ENCODE results near the gene NEU2. TPM values are rescaled to one million over a fixed set of nuclear protein-coding genes. Genes with fewer than 3 reads are reported as not detected.

The NEU2 gene
- total RNA-seq, 4 donors from 2014 or later: not detected

DNA sequence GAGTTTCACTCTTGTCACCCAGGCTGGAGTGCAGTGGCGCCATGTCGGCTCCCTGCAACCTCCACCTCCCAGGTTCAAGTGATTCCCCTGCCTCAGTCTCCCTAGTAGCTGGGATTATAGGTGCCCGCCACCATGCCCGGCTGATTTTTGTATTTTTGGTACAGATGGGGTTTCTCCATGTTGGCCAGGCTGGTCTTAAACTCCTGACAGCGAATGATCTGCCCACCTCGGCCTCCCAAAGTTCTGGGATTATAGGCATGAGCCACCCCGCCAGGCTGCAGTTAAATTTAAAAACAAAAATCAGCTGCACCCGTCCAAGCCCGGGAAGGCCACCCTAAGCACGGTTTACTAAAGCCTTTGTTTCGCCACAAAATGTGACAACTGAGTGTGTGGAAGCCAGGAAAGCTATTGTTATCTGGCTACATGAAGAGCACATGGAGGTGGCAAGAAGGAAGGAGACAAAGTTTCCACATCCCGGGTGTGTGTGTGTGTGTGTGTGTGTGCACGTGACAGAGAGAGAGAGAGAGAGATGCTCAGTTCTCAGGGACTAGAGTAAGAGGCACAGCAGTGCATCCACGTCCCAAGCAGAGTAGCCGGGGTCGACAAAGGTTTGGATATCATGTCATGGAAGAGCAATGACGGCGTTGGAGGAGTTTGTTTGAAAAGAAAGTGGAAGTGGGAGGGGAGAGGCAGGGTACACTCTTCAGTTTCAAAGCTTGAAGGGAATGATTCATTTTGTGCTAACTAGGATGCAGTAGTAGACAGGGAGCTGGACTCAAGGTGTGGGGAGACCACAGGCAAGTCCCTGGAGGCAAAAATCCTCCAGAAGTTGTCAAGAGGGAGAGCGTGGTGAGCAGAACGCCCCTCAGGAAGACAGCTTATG lies 47.7 kb downstream of the NEU2 start:
- ATAC-seq (ENCODE audit: low FRiP score): no peak
- TF ChIP-seq, protein P1, sequence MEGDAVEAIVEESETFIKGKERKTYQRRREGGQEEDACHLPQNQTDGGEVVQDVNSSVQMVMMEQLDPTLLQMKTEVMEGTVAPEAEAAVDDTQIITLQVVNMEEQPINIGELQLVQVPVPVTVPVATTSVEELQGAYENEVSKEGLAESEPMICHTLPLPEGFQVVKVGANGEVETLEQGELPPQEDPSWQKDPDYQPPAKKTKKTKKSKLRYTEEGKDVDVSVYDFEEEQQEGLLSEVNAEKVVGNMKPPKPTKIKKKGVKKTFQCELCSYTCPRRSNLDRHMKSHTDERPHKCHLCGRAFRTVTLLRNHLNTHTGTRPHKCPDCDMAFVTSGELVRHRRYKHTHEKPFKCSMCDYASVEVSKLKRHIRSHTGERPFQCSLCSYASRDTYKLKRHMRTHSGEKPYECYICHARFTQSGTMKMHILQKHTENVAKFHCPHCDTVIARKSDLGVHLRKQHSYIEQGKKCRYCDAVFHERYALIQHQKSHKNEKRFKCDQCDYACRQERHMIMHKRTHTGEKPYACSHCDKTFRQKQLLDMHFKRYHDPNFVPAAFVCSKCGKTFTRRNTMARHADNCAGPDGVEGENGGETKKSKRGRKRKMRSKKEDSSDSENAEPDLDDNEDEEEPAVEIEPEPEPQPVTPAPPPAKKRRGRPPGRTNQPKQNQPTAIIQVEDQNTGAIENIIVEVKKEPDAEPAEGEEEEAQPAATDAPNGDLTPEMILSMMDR (IDR thresholded peaks at IDR 0.05): no peak
- no peak for DNase-seq (ENCODE audit: low spot score)

DNA sequence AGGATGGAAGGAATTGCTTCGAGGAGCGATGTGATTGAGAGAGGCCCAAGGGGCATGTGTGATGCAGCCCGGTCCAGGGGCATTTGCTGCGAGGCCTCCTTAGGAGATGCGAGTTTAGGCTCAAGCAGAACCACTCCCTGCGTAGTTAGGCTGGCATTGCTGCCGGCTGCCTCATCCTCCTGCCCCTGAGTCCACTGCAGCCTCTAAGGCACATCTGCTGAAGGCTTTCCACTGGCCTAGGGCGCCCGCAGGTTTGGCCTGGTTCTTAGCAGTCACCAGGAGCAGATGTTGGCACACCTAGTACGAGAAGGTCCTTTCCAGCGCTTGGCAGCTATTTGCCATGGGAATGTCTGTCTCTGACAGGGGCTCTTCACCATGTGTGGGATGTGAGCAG lies 48.4 kb downstream of the NEU2 start:
- no peak for ATAC-seq (ENCODE audit: low FRiP score)
- no peak for DNase-seq (ENCODE audit: low spot score)
- TF ChIP-seq, protein P1 (IDR thresholded peaks at IDR 0.05): no peak

DNA sequence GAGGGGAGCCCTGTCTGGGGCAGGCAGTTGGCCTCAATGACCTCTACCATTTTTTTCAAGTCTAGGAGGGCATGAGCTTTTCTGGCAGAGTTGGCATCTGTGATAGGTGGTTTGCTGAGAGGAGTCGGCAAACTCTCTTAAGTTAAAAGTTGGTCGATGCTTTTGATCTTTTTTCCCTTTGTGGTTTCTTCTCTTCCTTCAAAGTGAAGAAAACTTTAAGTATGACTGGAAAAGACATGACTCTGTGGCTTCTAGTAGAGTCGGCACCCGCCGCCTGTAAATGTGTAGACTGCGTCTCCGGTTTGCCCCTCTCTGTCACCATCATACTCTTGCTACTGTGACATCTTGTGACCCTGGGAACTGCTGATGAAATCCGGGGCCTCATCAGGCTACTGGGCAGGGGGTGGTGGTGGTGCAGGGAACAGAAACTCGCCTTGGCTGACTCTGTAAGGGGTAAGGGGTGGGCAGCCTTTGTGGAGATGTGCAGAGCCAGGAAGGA lies 48.8 kb downstream of the NEU2 start:
- ATAC-seq (ENCODE audit: low FRiP score) (no peak), DNase-seq (ENCODE audit: low spot score) (no peak)
- TF ChIP-seq, protein P1 (IDR thresholded peaks at IDR 0.05): no peak

DNA sequence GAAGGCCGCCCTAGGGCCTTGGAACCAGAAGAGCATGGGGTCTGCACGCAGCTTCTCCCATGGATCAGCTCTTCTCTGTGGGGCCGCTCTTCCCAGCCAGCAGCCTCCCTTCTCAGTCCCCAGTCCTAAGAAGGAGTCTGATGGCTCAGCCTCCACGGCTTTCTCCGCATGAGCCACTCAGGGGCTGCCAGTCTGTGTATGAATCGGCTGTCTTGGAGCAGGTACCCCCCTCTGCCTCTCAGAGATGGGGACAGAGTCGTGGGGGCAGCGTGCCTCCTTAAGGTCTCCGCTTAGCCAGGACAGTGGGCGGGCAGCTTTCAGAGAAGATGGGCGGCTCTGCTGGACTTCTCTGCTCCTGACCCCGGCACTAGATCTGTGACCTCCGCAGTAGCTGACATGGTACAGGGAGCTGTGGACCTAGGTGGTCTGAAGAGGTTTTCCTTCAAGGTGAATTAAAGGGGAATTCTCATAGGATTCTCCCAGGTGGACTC lies 49.3 kb downstream of the NEU2 start:
- no peak for DNase-seq (ENCODE audit: low spot score)
- TF ChIP-seq, protein P1 (IDR thresholded peaks at IDR 0.05): no peak
- ATAC-seq (ENCODE audit: low FRiP score): no peak

DNA sequence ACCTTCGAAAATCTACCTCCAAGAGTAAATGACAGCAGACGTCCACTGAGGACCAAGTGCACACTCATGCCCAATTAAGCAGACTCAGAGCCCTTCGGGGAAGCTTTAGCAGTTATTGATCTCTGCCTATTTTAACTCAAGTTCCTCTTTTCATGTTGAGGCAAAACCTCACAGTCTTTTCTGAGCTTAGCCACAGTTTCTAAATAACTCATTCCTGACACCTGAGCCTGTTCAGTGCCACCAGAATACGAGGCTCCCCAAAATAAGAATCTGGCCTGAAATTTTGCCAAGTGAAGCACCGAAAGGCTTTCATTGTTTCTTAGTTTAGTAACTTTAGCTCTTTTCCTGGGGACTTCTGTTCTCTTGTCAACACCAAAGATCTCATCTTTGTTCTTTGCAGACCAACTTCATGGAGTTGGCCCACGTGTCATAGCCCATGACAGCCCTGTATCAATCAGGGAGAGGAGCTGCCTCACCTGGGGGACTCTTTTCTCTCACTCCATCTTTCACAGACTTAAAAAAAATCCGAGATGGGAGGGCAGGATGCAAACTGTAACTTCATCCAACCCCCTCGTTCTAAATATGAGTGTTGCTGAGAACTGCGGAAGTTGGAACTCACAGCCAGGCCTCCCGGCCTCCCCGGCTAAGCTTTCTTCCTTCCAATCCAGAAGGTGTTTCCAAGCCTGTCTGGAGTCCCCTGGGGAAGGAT lies 49.9 kb downstream of the NEU2 start:
- TF ChIP-seq, protein P1 (IDR thresholded peaks at IDR 0.05): no peak
- ATAC-seq (ENCODE audit: low FRiP score) (no peak), DNase-seq (ENCODE audit: low spot score) (no peak)

DNA sequence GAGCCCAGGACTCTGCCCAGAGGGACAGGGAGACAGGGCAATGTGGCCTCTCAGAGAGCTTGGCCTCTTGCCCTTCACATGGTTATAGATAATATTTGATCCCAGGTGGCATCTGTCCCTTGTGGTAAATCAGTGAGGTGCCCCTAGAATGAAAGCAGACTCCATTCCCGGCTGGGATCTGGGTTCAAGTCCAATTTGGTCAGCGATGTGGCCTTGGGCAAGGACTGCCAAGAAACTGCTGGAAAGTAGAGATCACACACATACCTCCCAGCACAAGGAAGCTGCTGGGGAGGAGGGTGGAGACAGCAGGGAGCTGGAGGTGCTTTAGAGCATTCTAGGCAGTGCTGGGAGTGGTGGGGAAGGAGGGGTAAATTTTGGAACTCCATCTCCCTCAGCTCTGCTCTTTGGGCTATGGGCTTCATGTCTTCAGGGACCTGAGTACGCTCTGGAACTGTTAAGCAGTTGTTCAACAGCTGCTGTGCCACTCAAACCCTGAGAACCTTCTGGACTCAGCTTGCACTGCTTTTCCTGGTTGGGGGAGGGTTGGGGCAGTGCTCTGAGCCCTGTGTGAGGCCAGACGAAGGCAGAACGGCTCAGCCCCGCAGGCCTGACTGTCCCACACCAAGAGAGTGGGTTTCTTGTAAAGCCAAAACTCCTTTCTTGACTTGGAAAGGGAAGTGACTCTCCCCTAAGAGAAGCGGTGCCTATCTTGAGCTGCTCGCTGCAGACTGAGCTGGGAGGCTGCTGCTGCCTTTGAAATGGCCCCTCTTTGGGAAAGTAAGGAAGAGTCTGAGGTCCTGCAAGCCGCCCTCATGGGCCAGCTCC lies 50.7 kb downstream of the NEU2 start:
- DNase-seq (ENCODE audit: low spot score) (no peak), ATAC-seq (ENCODE audit: low FRiP score) (no peak)
- TF ChIP-seq, protein P1 (IDR thresholded peaks at IDR 0.05): no peak

All from omental fat pad (tissue), 4 donors.